Fibroblast of mammary gland (primary cell): ENCODE measurements around the gene STK38.
"Not testable (repeated sequence)": the region's sequence is repeated elsewhere in the genome, so short reads cannot be mapped to it uniquely, and the experiment has no call there.

Experiments used
- DNase-seq: peaks from one replicate; pipeline ENCODE4 v3.0.0-alpha.2; 2010; ENCODE audit warnings: low read depth
- H3K4me3 ChIP-seq: 2 replicates; pipeline ENCODE4 v1.5.1; 2011; ENCODE audit warnings: low read depth, mild to moderate bottlenecking, low read length, moderate library complexity; ENCODE audit not compliant: control insufficient read depth
- TF ChIP-seq, protein P1 (sequence below): conservative IDR thresholded peaks from 2 replicates; pipeline ENCODE4 v1.5.1; 2011; ENCODE audit warnings: low read depth, low read length, inconsistent platforms; ENCODE audit not compliant: control insufficient read depth, insufficient read depth

Gene STK38

DNA sequence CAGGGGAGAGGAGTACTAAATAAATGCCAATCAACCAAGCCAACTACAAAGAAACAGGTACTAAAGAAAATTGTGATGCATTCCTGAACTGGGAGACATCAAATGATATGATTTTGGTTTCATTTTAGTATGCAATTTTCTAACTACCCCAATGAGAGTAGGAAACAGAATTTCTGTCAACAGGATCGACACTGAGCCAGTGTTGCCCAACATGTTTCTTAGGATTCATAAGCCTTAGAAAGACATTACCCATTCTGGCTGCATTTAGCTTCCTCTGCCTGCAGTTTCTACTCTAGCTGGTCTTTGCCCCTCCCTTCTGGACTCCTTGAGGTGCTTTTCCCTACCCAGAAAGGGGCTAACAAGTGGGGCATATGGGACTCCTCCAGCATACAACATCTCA lies 54.7 kb downstream of the STK38 start:
- no peak overlapping the region for H3K4me3 ChIP-seq
- DNase-seq: no peak
- TF ChIP-seq, protein P1, sequence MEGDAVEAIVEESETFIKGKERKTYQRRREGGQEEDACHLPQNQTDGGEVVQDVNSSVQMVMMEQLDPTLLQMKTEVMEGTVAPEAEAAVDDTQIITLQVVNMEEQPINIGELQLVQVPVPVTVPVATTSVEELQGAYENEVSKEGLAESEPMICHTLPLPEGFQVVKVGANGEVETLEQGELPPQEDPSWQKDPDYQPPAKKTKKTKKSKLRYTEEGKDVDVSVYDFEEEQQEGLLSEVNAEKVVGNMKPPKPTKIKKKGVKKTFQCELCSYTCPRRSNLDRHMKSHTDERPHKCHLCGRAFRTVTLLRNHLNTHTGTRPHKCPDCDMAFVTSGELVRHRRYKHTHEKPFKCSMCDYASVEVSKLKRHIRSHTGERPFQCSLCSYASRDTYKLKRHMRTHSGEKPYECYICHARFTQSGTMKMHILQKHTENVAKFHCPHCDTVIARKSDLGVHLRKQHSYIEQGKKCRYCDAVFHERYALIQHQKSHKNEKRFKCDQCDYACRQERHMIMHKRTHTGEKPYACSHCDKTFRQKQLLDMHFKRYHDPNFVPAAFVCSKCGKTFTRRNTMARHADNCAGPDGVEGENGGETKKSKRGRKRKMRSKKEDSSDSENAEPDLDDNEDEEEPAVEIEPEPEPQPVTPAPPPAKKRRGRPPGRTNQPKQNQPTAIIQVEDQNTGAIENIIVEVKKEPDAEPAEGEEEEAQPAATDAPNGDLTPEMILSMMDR: no peak

- DNase-seq: no peak
- no peak overlapping the region for H3K4me3 ChIP-seq
- TF ChIP-seq, protein P1: no peak
Observed at GRCh38 chr6:36492092-36492491, 55.2 kb downstream of the STK38 start.

DNA sequence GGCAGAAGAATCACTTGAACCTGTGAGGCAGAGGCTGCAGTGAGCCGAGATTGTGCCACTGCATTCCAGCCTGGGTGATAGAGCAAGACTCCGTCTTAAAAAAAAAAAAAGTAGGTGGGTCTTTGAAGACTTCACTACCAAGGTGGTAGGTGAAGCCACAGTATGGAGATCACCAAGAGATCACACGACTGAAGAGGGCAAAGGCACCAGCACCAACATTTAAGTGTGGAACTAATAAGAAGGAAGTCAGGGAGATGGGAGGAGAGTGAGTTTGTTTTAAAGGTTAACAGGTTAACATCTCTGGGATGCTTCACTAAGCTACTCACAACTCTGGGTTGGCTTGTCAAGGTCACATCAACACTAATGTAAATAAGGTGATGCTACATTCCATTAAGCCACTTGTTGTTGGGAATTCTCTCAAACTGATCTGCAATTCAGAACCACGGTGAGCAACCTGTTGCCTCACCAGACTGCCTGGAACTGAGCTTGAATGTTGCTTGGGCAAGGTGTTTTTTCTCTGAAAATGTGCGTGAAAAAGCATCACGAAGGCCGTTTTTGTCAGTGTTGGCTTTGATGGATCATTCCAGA lies 55.8 kb downstream of the STK38 start:
- TF ChIP-seq, protein P1: no peak
- no peak overlapping the region for H3K4me3 ChIP-seq
- no peak for DNase-seq

- TF ChIP-seq, protein P1: no peak
- no peak overlapping the region for H3K4me3 ChIP-seq
Observed at GRCh38 chr6:36489426-36489825, 57.9 kb downstream of the STK38 start.

GRCh38 chr6:36488221-36488620 lies 59.1 kb downstream of the STK38 start:
- TF ChIP-seq, protein P1: no peak
- H3K4me3 ChIP-seq: no peak overlapping the region
- no peak for DNase-seq

More at GRCh38 chr6:36489426-36489825, 57.9 kb downstream of the STK38 start:
- no peak for DNase-seq

- TF ChIP-seq, protein P1: no peak
- no peak for DNase-seq
- H3K4me3 ChIP-seq: no peak overlapping the region
Observed at GRCh38 chr6:36487698-36488097, 59.6 kb downstream of the STK38 start.

GRCh38 chr6:36484736-36485135 lies 62.5 kb downstream of the STK38 start:
- TF ChIP-seq, protein P1: no peak

DNA sequence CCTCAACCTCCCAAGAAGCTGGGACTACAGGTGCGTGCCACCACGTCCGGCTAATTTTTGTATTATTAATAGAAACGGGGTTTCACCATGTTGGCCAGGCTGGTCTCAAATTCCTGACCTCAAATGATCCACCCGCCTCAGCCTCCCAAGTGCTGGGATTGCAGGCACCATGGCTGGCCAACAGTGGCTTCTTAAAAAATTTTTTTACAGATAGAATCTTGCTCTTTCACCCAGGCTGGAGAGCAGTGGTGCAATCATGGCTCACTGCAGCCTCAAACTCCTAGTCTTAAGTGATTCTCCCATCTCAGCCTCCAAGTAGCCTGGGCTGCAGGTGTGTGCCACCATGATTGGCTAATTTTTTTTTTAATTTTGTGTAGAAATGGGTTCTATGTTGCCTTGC lies 64.0 kb downstream of the STK38 start:
- DNase-seq, H3K4me3 ChIP-seq: not testable (repeated sequence)

More at GRCh38 chr6:36484736-36485135, 62.5 kb downstream of the STK38 start:
- H3K4me3 ChIP-seq: no peak overlapping the region
- no peak for DNase-seq
